Neutrophil (primary cell): ENCODE data around the gene NBPF11.
"Not testable (repeated sequence)": the region's sequence is repeated elsewhere in the genome, so short reads cannot be mapped to it uniquely, and the experiment has no call there.

Experiments used
- H3K27ac ChIP-seq: fragments of 200-600 bp; sonication (generic); 2 replicates; pipeline ENCODE4 v1.5.1; 2016; ENCODE audit warnings: mild to moderate bottlenecking, moderate library complexity
- H3K27me3 ChIP-seq: fragments of 200-600 bp; sonication (generic); 2 replicates; pipeline ENCODE4 v1.6.0; 2016; ENCODE audit warnings: mild to moderate bottlenecking
- H3K36me3 ChIP-seq: fragments of 200-600 bp; sonication (generic); 2 replicates; pipeline ENCODE4 v1.5.1; 2017
- H3K4me1 ChIP-seq, 2 experiments: fragments of 200-600 bp in 1 of 2; sonication (generic) in 1 of 2; 1 replicate in 1 of 2; 2 replicates in 1 of 2; pipeline versions ENCODE4 v1.5.1 to v1.6.1; 2013 to 2016; ENCODE audit warnings: low read depth in 1 of 2, low read length in 1 of 2, mild to moderate bottlenecking in 1 of 2, moderate library complexity in 1 of 2; ENCODE audit not compliant: control insufficient read depth in 1 of 2, insufficient read depth in 1 of 2
- H3K4me3 ChIP-seq, 2 experiments: fragments of 200-600 bp in 1 of 2; sonication (generic) in 1 of 2; 1 replicate in 1 of 2; 2 replicates in 1 of 2; pipeline ENCODE4 v1.5.1; 2013 to 2016; ENCODE audit warnings: low read depth in 1 of 2, low read length in 1 of 2, mild to moderate bottlenecking in 1 of 2, moderate library complexity in 1 of 2
- H3K9me3 ChIP-seq: fragments of 200-600 bp; sonication (generic); 2 replicates; pipeline ENCODE4 v1.5.1; 2016

The NBPF11 gene

DNA sequence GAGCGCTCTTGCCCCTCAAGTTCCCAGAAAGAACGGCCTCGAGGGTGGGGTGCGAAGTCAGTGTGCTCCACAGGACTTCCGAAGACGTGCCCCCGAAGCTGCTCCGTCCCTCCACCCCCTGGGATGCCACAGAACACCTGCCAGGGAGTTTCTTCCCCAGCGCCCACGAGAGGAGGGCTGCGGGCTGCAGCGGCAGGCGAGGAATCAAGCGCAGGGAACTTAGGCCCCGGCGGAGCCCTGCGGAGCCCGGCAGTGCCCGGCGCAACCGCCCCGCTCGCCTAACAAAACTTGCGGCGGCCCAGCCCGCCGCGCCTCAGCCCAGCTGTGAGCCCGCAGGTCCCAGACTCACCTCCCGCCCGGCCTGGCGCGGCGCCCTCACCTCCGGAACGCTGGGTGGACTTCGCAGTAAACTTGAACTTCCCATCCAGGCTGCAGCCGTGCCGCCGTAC lies 686 bp downstream of the NBPF11 start:
- not testable (repeated sequence) for H3K4me1 ChIP-seq, H3K36me3 ChIP-seq, H3K9me3 ChIP-seq
- peaks cover 25% of the 10 kb centered on the region for H3K27me3 ChIP-seq
- peak overlapping the region; percentile 74 for H3K27ac ChIP-seq
- peak overlapping the region; percentile 62 to 66 for H3K4me3 ChIP-seq

DNA sequence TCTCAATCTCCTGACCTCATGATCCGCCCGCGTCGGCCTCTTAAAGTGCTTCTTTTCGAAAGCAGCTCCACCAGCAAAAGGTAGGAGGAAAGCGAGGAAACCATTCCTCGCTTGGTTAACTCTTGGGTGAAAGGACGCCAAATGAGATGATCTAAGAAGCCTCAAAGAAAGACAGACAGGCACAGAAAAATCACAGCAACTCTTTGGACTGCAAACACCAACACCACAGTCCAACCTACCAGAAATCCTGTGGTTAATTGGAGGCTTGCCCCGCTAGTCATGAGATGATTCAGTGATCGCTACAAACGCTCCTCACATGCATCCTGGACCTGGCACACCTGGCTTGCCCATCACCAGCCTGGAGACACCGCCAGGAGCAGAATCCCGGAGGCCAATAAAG lies 1.1 kb downstream of the NBPF11 start:
- not testable (repeated sequence) for H3K36me3 ChIP-seq, H3K27ac ChIP-seq, H3K4me1 ChIP-seq, H3K9me3 ChIP-seq
- peaks cover 20% of the 10 kb centered on the region for H3K27me3 ChIP-seq
- H3K4me3 ChIP-seq: peak overlapping the region; percentile 62 to 66

DNA sequence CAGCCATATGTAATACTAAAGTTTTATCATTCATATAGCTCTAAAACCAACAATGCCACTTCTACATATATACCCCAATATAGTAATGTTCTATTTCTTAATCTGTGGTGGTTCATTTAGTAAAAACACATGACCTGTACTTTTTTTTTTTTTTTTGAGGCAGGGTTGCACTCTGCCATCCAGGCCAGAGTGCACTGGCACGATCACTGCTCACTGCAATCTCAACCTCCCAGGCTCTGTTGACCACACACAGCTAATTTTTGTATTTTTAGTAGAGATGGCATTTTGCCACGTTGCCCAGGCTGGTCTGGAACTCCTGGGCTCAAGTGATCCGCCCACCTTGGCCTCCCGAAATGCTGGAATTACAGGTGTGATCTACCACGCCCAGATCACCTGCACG lies 2.1 kb downstream of the NBPF11 start:
- peaks cover 15% of the 10 kb centered on the region for H3K27me3 ChIP-seq
- H3K36me3 ChIP-seq, H3K4me3 ChIP-seq, H3K4me1 ChIP-seq, H3K9me3 ChIP-seq, H3K27ac ChIP-seq: not testable (repeated sequence)

DNA sequence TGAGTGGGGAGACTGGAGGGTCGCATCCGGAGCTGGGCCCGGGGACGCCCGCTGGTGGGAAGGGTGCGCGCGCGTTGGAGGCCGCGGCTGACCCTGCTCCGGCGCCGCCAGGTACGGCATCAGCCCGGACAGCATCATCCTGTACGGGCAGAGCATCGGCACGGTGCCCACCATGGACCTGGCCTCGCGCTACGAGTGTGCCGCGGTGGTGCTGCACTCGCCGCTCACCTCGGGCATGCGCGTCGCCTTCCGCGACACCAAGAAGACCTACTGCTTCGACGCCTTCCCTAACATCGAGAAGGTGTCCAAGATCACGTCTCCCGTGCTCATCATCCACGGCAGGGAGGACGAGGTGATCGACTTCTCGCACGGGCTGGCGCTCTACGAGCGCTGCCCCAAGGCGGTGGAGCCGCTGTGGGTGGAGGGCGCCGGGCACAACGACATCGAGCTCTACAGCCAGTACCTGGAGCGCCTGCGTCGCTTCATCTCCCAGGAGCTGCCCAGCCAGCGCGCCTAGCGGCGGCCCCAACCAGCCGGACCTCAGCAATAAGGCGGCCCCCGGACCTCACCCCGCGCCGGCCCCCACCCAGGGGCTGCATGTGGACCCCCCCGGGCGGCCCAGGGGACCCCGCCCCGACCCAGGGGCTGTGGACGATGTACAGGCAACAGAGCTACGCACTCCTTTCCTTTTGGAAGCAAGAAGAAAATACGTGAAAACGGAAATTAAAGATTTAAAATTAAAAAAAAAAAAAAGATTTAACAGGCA lies 2.8 kb downstream of the NBPF11 start:
- not testable (repeated sequence) for H3K27me3 ChIP-seq, H3K4me1 ChIP-seq, H3K27ac ChIP-seq, H3K9me3 ChIP-seq, H3K4me3 ChIP-seq, H3K36me3 ChIP-seq

DNA sequence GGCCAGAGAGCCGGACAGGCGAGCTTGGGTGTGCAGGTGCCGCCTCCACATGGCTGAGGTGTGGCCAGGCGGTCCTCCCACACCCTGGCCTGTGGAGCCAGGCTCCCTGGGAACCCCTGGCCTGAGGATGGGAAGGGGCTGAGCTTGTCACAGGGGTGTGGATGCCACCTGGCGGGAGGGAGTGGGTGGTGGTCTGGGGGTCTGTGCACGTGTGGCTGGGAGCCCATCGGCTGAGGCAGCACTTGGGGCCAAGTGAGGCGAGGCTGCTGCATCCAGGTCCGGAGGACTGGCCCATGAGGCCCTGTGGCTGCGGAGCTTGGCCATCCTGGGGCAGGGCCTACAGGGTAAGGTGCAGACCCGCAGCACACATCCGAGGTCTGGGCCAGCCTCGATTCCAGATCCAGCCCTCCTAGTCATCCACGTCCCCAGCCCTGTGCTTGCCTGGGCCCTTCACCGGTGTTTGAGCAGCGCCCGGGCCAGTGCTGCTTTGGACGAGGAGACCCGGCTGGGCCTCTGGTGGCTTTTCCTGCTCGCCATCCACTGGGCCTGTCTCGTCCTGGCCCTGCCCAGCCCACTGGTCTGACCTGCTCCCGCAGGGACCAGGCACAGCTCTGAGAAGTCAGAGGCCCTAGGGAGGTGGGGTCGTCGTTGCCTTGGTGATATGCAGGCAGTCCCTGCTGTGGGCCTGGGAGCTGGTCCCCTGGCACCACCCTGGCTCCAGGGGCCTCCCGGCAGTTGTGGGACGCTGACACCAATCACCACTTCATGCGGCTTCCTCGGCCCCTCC lies 4.8 kb downstream of the NBPF11 start:
- H3K9me3 ChIP-seq, H3K27ac ChIP-seq, H3K4me3 ChIP-seq, H3K27me3 ChIP-seq, H3K36me3 ChIP-seq, H3K4me1 ChIP-seq: not testable (repeated sequence)

DNA sequence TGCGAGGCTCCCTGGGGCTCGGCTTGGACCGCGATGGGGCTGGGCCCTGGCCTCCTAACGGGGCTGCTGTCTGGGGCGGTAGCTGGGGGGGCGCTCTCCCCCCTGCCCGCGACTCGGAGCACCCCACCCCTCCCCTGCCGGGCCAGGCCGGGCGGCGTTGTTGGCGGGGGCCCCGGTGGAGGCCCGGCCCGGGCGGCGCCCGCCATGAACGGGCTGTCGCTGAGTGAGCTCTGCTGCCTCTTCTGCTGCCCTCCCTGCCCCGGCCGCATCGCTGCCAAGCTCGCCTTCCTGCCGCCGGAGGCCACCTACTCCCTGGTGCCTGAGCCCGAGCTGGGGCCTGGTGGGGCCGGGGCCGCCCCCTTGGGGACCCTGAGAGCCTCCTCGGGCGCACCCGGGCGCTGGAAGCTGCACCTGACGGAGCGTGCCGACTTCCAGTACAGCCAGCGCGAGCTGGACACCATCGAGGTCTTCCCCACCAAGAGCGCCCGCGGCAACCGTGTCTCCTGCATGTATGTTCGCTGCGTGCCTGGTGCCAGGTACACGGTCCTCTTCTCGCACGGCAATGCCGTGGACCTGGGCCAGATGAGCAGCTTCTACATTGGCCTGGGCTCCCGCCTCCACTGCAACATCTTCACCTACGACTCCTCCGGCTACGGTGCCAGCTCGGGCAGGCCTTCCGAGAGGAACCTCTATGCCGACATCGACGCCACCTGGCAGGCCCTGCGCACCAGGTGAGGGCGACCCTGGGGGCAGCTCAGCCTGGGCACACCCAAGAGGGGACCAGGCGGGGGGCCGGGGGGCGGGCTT lies 5.7 kb downstream of the NBPF11 start:
- not testable (repeated sequence) for H3K9me3 ChIP-seq, H3K36me3 ChIP-seq, H3K27ac ChIP-seq, H3K4me1 ChIP-seq, H3K27me3 ChIP-seq, H3K4me3 ChIP-seq

DNA sequence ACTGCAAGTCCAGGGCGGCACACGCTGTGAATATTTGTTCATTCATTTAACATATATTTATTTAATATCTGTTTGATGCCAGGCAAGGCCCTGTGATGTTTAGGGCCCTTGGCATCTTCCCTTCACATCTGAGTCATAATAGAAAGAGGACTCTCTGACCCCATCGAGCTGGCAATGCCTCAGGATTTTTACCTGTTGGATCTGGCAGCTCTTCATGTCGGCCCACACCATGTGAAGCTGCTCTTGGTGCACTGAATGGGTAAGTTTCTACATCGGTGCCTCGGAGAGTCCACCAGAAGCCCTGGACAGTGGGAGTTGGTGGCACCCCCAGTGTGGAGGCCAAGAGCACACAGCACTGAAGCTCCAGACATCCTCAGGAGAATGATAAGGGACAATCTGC lies 8.9 kb downstream of the NBPF11 start:
- not testable (repeated sequence) for H3K9me3 ChIP-seq, H3K4me1 ChIP-seq, H3K27me3 ChIP-seq, H3K27ac ChIP-seq, H3K36me3 ChIP-seq, H3K4me3 ChIP-seq

DNA sequence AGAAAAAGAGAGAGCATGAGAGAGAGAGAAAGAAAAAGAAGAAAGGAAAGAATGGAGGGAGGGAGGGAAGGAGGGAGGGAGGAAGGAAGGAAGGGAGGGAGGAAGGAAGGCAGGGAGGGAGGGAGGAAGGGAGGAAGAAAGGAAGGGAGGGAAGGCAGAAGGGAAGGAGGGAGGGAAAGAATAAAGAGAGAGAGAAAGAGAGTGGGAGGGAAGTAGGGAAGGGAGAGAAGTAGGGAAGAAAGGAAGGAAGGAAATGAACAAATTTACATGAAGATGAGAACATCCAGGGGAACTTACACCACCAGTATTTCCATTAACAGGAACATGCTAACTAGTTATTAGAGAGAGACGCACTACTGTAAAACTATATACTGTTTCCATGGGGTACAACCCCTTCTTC lies 10.1 kb downstream of the NBPF11 start:
- H3K27ac ChIP-seq, H3K4me1 ChIP-seq: not testable (repeated sequence)

DNA sequence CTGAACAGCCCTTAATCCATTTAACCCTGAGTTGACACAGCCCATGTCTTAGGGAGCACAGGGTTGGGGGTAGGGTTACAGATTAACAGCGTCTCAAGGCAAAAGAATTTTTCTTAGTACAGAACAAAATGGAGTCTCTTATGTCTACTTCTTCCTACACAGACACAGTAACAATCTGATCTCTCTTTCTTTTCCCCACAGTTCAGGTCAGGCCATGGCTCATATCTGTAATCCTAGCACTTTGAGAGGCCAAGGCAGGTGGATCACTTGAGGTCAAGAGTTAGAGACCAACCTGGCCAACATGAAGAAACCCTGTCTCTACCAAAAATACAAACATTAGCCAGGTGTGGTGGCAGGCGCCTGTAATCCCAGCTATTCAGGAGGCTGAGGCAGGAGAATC lies 13.5 kb downstream of the NBPF11 start:
- H3K27me3 ChIP-seq, H3K9me3 ChIP-seq, H3K4me3 ChIP-seq, H3K27ac ChIP-seq, H3K36me3 ChIP-seq, H3K4me1 ChIP-seq: not testable (repeated sequence)

More for the DNA sequence above, 10.1 kb downstream of the NBPF11 start:
- not testable (repeated sequence) for H3K9me3 ChIP-seq, H3K4me3 ChIP-seq, H3K27me3 ChIP-seq, H3K36me3 ChIP-seq

DNA sequence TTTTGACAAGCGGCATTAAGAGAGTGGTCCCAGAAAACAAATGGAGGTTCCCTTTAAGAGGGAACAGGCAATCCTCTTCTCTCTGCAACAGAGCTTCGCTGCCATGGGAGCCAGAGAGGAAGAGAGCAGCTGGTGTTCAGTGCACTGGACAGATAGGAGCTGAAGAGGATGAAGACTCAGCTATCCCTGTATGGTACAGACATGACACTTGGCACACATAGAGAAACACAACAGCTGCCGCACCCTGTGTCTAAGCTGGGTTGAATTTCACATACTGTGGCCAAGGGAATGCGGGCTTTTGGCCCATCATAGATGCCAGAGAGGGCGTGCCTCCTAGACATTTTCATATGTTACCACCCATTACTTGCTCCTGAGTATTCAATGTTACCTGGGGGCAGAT lies 29.7 kb downstream of the NBPF11 start:
- not testable (repeated sequence) for H3K27ac ChIP-seq, H3K4me1 ChIP-seq, H3K27me3 ChIP-seq, H3K9me3 ChIP-seq, H3K4me3 ChIP-seq
- H3K36me3 ChIP-seq: peaks cover 23% of the 10 kb centered on the region

DNA sequence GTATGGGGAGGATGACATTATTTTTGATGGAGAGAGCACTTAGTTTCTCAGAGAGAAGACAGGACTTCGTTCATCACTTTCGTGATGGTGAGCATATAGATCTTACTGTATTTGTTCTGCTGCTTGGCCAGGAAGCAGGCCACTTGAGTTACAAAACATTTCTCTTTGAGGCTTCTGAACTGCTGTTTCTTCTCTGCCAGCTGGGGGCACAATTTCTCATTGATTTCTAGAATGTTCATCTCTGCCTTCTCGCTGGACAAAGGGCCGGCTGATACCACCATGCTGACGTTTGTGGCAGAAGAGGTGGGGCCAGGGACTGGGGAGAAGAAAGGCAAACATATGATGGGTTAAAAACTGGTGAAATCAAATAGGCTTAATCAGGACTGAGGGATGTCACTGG lies 31.7 kb downstream of the NBPF11 start:
- H3K27ac ChIP-seq, H3K4me1 ChIP-seq: not testable (repeated sequence)
- H3K36me3 ChIP-seq: peaks cover 24% of the 10 kb centered on the region

DNA sequence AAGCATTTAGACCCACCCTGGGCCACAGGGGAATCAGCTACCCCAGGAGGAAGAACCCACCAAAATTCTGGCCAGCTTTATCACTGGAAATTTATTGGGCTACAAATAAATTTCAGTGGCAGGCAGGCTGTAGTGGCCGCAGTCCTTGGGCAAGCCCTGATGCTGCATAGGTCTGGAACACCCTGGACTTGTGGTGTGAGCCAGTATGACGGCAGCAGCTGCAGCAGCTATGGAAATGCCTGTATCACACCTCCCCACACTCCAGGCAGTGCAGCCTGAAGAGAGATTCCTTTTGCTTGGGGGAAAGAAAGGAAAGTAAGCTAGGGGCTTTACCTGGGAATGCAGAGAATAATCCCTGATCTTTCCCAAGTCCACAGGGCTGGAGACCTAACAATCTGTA lies 56.3 kb downstream of the NBPF11 start:
- H3K9me3 ChIP-seq, H3K27ac ChIP-seq, H3K27me3 ChIP-seq, H3K36me3 ChIP-seq, H3K4me1 ChIP-seq, H3K4me3 ChIP-seq: not testable (repeated sequence)

More for the DNA sequence above, 31.7 kb downstream of the NBPF11 start:
- not testable (repeated sequence) for H3K27me3 ChIP-seq, H3K9me3 ChIP-seq, H3K4me3 ChIP-seq

DNA sequence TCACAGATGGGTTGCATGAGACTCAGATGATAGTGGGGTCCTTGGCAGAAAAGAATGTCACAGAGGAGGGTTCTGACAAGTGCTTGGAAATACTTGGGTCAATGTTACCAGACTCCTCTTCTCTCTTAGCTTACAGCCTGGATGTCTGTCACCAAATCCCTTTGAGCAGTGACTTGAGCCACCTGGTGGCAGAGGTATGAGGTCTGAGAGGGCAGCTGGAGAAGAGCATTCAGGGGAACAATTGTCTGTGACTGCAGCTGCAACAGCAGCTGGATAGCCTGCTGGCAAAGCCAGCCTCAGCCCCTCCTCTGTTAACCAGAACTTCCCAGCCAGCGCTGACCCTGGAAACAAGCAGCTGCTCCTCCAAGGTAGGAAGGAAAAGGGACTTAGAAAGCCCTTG lies 65.9 kb downstream of the NBPF11 start:
- H3K4me3 ChIP-seq, H3K9me3 ChIP-seq, H3K4me1 ChIP-seq, H3K27me3 ChIP-seq, H3K27ac ChIP-seq, H3K36me3 ChIP-seq: not testable (repeated sequence)
